HT-29 (cell line): ENCODE data around the gene PSD. TPM values are rescaled to one million over a fixed set of nuclear protein-coding genes. Genes with fewer than 3 reads are reported as not detected.

Source experiments
- DNase-seq: peaks from one replicate; pipeline ENCODE4 v3.0.0-alpha.2; 2015; ENCODE audit warnings: low spot score
- total RNA-seq: library from RNA; depleted of rRNA; stranded (reverse); fragments of >200 nt; shearing (Covaris generic); gene quantifications from 2 replicates; pipeline ENCODE4 v1.2.3, GENCODE V29; 2014

Gene PSD
- total RNA-seq, 1 experiment from 2014 or later, result 0.18 TPM

- no peak for DNase-seq
Observed at GRCh38 chr10:102404361-102405107, 14.1 kb downstream of the PSD start.

DNA sequence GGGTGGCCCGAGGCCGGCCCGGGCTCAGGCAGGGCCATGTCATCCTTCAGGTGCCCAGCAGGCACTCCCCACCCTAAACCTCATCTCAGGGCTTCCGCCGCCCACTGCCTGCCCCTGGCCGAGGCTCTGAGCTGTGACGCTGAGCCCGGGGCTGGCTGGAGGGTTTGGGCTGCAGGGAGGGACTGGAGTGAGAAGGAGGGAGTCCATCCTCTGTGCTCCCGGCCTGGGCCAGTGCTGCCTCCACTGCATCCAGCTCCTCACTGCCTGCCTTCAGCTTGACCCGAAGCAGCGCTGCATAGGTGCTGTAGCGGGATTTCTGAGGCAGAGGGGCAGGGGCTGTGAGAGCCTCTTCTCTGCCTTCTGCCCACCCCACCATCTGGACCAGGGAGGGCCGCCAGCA lies 15.5 kb downstream of the PSD start:
- no peak for DNase-seq

DNA sequence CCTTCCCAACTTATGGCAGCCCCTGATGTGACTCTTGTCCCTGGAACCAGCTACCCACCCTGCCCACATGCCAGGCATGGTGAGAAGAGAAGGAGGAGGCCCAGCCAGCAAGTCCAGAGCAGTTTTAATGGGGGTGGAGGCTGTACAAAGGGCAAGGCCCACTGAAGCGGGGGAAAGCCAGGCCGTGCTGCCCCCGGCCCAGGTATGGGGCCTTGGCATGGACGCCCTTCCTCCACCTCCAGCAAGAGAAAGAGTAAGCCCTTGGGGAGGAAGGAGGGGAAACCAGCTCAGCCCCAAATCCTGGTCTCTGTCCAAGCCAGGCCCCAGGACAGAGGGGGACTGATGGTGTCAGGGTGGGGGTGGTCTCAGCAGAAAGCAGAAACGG lies 16.1 kb downstream of the PSD start:
- DNase-seq, result no peak

DNA sequence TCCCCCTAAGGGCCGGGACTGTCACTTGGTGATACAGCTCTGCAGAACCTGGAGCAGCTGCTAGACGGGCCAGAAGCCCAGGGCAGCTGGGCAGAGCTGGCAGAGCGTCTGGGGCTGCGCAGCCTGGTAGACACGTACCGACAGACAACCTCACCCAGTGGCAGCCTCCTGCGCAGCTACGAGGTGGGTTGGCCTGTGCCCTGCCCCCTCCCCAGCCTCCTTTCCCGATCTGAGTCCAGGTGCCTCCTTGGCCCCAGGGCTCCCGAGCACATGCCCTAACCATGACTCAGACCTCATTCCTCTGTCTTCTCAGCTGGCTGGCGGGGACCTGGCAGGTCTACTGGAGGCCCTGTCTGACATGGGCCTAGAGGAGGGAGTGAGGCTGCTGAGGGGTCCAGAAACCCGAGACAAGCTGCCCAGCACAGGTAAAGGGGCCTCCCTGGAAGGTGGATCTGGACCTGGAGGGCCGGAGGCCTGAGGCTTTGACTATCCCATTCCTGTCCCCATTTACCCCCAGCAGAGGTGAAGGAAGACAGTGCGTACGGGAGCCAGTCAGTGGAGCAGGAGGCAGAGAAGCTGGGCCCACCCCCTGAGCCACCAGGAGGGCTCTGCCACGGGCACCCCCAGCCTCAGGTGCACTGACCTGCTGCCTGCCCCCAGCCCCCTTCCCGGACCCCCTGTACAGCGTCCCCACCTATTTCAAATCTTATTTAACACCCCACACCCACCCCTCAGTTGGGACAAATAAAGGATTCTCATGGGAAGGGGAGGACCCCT lies 16.7 kb downstream of the PSD start:
- no peak for DNase-seq

DNA sequence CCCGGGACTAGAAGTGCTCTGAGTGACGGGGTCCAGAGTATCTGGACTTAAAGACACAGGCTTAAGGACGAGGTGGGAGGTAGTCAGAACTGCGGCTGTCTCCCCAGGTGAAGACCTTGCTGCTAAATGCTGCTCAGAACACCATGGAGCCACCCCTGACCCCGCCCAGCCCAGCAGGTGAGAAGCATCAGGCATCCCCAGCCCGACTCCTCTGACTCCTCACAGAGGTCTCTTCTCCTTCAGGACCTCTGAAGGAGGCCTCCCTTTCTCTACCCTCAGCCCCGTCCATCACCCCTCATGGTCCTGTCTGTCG lies 17.3 kb downstream of the PSD start:
- DNase-seq, result no peak

DNA sequence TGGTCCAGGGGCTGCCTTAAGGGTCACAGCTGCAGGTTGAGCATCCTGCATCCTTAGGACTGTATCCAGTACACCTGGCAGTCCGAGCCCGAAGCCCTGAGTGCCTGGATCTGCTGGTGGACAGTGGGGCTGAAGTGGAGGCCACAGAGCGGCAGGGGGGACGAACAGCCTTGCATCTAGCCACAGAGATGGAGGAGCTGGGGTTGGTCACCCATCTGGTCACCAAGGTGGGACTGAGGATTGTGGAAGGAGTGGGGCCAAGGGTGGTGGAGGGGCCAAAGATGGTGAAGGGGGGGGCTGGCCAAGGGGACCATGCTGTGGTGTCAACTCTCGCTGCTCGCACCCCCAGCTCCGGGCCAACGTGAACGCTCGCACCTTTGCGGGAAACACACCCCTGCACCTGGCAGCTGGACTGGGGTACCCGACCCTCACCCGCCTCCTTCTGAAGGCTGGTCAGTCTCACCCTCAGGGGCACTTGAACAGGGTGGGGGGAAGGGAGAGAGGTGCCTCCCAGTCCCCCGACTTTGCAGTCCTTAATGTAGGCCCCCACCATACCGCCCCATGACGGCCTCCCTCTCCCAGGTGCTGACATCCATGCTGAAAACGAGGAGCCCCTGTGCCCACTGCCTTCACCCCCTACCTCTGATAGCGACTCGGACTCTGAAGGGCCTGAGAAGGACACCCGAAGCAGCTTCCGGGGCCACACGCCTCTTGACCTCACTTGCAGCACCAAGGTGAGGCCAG lies 17.8 kb downstream of the PSD start:
- no peak for DNase-seq

GRCh38 chr10:102400076-102400475 lies 18.5 kb downstream of the PSD start:
- DNase-seq, result no peak

- DNase-seq, result peak; percentile 86
Observed at GRCh38 chr10:102399217-102400021, 19.2 kb downstream of the PSD start.

GRCh38 chr10:102398172-102399020 lies 20.2 kb downstream of the PSD start:
- DNase-seq, result no peak

- DNase-seq, result no peak
Observed at GRCh38 chr10:102397222-102398171, 21.1 kb downstream of the PSD start.

- no peak for DNase-seq
Observed at GRCh38 chr10:102396730-102397151, 21.8 kb downstream of the PSD start.

GRCh38 chr10:102396317-102396650 lies 22.3 kb downstream of the PSD start:
- no peak for DNase-seq

- DNase-seq, result peak; percentile 90
Observed at GRCh38 chr10:102395400-102396316, 22.9 kb downstream of the PSD start, which contains the start of gene NFKB2. Gene NFKB2 (plus strand): TSS chr10:102395705. CDS start chr10:102395960, 255 bp downstream.

DNA sequence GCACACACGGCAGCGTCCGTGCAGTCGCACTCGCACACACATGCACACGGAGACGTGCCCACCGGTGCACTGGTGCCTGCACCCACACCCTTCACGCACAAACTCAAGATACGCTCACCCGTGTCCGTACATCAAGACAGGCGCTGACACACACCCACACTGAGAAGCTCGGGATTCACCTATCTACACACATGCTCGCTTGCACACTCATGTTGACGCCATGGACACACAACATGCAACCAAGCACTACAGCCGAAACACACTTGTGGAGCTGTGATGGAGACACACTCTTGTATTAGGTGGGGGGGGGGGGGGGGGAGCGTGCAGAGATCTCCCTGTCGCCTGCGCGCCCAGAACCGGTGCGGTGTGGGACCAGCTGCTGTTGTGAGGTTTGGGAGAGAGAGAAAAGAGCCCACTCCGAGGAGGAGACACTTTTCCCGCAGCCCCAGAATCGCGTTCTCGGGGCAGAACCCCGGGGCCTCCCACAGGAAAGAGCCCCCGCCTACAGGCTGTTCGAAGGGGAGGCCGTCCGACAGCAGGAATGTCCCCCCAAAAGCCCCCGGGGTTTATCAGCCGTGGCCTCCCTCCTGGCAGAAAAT lies 23.7 kb downstream of the PSD start:
- no peak for DNase-seq

DNA sequence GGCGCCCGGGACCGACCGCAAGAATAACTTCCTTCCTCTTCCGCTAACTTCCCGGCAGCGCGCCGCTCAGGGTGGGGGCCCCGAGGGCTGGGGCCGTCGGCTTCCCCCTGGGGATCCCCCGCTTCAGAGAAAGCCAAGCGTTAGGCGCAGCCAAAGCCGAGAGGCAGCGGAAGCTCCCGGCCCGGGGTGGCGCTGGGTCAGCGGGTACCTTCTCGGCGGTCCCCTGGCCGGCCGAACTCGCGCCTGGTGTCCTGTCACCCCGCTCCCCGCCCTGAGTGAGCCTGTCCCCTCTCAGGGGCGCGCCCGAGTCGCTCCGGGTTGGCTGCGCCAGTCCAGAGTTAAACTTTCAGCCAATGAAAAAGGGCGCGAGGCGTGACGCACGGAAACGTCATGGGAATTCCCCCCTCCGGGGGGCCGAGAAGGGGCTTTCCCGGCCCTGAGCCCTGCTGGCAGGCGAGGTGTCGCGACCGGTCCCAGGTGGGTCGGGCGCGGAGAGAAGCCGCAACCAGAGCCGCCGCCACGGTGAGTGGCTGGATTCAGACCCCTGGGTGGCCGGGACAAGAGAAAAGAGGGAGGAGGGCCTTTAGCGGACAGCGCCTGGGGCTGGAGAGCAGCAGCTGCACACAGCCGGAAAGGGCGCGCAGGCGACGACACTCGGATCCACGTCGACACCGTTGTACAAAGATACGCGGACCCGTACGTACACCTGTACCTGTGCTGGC lies 24.3 kb downstream of the PSD start:
- DNase-seq, result peak; percentile 93

GRCh38 chr10:102393411-102394078 lies 25.0 kb downstream of the PSD start:
- DNase-seq, result no peak

DNA sequence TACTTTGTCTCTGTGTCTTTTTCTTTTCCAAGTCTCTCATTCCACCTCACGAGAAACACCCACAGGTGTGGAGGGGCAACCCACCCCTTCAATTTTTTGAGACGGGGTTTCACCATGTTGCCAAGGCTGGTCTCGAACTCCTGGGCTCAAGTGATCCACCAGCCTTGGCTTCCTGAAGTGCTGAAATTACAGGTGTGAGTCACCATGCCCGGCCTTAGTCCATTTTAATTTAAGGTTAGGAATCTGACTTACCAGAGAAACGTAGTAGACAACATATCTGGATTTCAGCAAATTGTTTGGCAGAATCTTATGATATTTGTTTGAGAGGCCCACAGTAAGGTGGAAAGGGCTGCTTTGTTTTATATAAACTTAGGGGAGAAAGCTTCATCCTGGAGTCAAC lies 26.3 kb downstream of the PSD start:
- DNase-seq, result no peak
